Sigmoid colon (tissue), 4 donors: ENCODE measurements around the gene EVI5L.

Experiments
- CTCF ChIP-seq, 4 experiments: fragments of 450-650 bp in 3 of 4; fragments of 200-600 bp in 1 of 4; IDR thresholded peaks; one replicate each; pipeline ENCODE4 v1.5.1; 2016 to 2019; ENCODE audit warnings: antibody characterized with exemption in 4 of 4, mild to moderate bottlenecking in 3 of 4, moderate library complexity in 2 of 4
- EP300 ChIP-seq, 4 donors: sonication (generic); formaldehyde crosslinking; IDR thresholded peaks; one replicate each; pipeline ENCODE4 v1.6.1; 2017; ENCODE audit warnings: antibody characterized with exemption in 4 of 4
- POLR2A ChIP-seq, 2 donors: fragments of 450-650 bp; IDR thresholded peaks; one replicate each; pipeline ENCODE4 v1.6.1; 2016; ENCODE audit warnings: antibody characterized with exemption in 2 of 2, mild to moderate bottlenecking in 2 of 2, moderate library complexity in 2 of 2

GRCh38 chr19:7869453-7869909, 39.5 kb downstream of the EVI5L start:
- TF ChIP-seq CTCF (IDR thresholded peaks at IDR 0.05) (peak in 1 of 4 experiments; percentile 25), EP300 (IDR thresholded peaks at IDR 0.05) (no peak), POLR2A (IDR thresholded peaks at IDR 0.05) (no peak)
